ENCODE results near the gene ZNF234. TPM values are rescaled to one million over a fixed set of nuclear protein-coding genes. Genes with fewer than 3 reads are reported as not detected.
A peak's percentile ranks its signal among the peaks of the same experiment; 100 is the strongest.
"Not testable (repeated sequence)": the region's sequence is repeated elsewhere in the genome, so short reads cannot be mapped to it uniquely, and the experiment has no call there.

ZNF234 gene
- polyA plus RNA-seq (2013, experiment 1 of 2; ENCODE audit: insufficient read length): 6.9 TPM
- polyA plus RNA-seq (2013, experiment 2 of 2; ENCODE audit: insufficient read length): 7.1 TPM

GRCh38 chr19:44141191-44142058 is at the start of gene ZNF234:
TSS of gene ZNF234 (plus strand) at chr19:44141554. CDS start at chr19:44144633, 3,079 bp downstream.
- peak; percentile 88 for DNase-seq

GRCh38 chr19:44092108-44092507 is 49.2 kb upstream of the ZNF234 start:
- DNase-seq: no peak

- peak; percentile 94 for DNase-seq
These were observed 47.2 kb upstream of the ZNF234 start, which contains the start of gene ZNF224 for GRCh38 chr19:44093931-44094765. TSS of gene ZNF224 (plus strand) at chr19:44094361. CDS start at chr19:44097874, 3,513 bp downstream.

- no peak for DNase-seq
These were observed 33.6 kb upstream of the ZNF234 start for GRCh38 chr19:44107751-44108150.

GRCh38 chr19:44109458-44109857 is 31.9 kb upstream of the ZNF234 start:
- DNase-seq: no peak

DNA sequence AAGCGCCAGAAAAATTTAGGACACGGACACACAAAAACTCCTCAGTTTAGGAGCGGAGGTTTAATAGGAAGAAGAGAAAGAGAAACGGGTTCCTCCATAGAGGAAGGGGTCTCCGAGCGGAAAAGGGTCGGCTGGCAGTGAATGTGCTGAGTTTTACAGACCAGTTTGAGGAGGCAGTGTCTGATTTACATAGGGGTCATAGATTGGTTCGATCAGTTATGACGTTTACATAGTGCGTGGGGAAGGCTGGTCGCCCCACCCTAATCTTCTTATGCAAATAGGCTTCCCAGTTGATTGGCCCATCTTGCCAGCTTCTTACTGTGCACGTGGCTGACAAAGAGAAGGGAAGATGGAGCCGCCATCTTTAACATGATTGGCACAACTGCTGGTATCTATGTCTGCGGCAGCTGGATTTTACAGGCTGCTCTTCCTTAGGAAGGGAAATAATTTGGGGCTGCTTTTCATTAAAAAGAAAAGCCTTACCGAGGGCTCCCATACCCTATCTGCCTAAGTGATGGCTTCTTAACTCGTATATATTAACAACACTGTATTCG is 29.4 kb upstream of the ZNF234 start:
- peak; percentile 86 for DNase-seq

DNA sequence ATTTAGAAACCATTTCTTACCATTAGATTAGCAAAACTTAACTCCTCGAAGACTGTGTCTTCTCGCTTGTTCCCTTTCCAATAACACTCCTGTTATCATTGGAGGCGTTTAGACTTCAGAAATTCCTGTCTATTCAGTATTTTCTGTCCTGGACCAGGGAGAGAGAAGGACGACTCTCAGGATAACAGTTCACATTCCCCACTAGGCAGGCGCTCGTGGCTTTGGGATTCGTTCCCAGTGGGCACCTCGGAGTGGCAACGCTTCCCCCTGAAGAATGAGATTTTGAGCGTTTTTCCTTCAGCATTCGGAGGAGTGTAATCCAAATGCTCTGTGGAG is 28.6 kb upstream of the ZNF234 start:
- no peak for DNase-seq

DNA sequence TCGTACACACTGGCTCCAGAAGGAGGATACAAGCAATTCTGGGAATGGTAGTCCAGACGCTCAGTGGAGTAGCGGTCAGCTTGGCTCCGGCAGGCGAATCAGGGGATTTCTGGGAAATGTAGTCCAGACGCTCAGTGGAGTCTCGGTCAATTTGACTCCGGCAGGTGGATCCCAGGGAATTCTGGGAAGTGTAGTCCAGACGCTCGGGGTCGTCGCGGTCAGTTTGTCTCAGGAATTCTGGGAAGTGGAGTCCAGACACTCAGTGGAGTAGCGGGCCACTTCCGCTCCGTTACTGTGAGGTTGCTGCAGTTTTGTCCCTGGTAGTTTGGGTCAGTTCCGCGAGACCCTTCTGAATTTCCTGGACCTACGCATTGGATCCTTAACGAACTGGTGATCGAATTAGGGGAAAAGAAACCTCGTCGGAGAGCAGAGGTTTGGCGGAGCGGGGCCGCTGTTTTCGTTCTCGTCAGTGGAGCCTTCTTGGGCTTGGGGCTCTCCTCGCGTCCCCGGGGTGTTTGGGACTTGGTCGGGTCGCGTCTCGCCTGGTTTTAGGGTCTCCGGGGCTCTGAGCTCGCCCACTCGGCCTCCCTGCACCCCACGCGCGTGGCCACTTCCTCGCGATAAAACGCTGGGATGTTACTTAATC is 28.1 kb upstream of the ZNF234 start, which contains the start of gene ZNF225:
Gene ZNF225 (plus strand): TSS at position 262 of the 646 bp plus-strand sequence. CDS start 2,429 bp downstream, outside the sequence.
- peak; percentile 99 for DNase-seq

GRCh38 chr19:44113784-44114390 is 27.5 kb upstream of the ZNF234 start:
- no peak for DNase-seq

DNA sequence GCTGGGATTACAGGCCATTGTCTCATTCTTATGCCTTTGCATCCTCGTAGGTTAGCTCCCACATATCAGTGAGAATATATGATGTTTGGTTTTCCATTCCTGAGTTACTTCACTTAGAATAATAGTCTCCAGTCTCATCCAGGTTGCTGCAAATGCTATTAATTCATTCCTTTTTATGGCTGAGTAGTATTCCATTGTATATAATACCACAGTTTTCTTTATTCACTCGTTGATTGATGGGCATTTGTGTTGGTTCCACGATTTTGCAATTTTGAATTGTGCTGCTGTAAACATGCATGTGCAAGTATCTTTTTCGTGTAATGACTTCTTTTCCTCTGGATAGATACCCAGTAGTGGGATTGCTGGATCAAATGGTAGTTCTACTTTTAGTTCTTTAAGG is 20.2 kb upstream of the ZNF234 start:
- not testable (repeated sequence) for DNase-seq

DNA sequence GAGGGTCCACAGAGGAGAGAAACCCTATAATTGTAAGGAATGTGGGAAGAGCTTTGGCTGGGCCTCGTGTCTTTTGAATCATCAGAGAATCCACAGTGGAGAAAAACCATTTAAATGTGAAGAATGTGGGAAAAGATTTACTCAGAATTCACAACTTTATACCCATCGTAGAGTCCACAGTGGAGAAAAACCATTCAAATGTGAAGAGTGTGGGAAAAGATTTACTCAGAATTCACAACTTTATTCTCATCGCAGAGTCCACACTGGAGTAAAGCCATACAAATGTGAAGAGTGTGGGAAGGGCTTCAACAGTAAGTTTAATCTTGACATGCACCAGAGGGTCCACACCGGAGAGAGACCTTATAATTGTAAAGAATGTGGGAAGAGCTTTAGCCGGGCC is 9.4 kb upstream of the ZNF234 start:
- DNase-seq: no peak

GRCh38 chr19:44142059-44142433 is 692 bp downstream of the ZNF234 start:
- DNase-seq: peak; percentile 8

- no peak for DNase-seq
These were observed 8.4 kb downstream of the ZNF234 start for GRCh38 chr19:44149776-44150175.

GRCh38 chr19:44151491-44151890 is 10.1 kb downstream of the ZNF234 start:
- no peak for DNase-seq

DNA sequence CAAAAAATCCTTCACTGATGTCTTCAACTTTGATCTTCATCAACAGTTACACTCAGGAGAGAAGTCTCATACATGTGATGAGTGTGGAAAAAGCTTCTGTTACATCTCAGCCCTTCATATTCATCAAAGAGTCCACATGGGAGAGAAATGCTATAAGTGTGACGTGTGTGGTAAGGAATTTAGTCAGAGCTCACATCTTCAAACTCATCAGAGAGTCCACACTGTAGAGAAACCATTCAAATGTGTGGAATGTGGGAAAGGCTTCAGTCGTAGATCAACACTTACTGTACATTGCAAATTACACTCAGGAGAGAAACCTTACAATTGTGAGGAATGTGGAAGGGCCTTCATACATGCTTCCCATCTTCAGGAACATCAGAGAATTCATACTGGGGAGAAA is 15.1 kb downstream of the ZNF234 start:
- no peak for DNase-seq

DNA sequence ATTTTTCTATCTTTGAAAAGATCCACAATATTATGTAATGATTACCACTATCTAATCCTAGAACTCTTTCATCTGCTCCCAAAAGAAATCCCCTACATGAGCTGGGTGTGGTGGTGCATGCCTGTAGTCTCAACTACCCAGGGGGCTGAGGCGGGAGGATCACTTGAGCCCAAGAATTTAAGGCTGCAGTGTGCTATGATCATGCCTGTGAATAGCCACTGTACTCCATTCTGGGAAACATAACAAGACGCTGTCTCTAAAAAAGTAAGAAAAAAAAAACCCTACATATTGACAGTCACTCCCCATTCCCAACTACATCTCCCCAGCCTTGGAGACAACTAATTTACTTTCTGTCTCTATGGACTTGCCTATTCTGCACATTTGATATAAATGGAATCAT is 22.4 kb downstream of the ZNF234 start:
- DNase-seq: no peak

DNA sequence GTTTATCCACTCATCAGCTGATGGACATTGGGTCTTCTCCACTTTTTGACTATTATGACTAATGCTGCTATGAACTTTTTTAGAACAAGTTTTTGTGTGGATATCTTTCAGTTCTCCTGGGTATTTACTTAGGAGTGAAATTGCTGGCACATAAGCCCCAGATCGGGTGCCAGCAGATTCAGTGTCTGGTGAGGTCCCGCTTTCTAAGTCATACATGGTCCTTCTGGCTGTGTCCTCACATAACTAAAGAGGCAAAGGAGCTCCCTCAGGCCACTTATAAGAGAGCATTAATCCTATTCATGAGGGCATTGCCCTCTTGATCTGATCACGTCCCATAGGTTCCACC is 22.9 kb downstream of the ZNF234 start:
- DNase-seq: no peak

DNA sequence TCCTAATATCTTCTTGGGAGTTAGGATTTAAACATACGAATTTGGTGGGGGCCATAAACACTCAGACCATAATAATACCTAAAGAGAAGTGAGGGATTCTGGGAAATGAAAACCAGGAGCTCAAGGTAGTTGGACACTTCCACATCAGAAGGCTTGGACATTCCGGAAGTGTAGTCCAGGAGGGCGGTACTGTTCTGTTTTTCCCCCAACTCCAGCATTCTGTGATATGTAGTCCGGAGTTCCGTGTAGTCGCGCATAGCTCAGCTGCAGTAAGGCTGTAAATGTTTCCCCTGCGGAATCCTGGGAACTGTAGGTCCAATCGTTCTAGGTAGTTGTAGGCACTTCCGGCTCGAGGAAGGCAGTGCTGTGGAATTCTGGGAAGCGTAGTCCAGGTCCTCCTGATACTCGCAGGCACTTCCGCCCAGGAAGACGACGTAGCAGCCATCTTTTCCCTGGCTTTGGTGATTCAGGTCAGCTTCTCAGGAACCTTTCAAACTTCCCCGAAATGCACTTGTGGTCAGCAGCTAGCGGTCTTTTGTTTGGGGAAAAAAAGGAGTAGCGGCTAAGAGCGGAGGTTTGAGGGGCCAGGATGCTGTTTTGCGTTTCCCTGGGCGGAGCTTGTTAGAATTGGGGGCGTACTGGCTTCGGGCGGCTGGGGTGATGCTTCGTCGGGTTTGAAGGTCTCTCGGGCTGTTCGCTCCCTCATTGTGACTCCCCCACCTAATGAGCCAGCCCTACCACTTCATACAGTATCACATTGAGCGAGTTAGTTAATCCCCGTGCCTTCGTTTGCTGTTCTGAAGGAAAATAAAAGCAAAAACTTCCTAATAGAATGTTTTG is 23.5 kb downstream of the ZNF234 start, which contains the start of gene ZNF226:
Gene ZNF226 (plus strand): TSS at position 428 of the 840 bp plus-strand sequence. CDS start 4,981 bp downstream, outside the sequence.
- DNase-seq: peak; percentile 99

DNA sequence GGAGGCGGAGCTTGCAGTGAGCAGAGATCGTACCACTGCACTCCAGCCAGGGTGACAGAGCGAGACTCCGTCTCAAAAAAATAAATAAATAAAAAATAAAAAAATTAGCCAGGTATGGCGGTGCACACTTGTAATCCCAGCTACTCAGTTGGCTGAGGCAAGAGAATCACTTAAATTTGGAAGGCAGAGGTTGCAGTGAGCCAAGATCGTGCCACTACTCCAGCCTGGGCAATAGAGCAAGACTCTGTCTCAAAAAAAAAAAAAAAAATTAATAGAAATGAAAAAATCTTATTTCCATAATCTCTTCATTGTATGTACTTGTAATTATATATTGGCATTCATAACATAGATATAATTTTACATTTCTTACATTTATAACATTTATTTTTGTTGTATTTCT is 29.3 kb downstream of the ZNF234 start:
- DNase-seq: not testable (repeated sequence)

- no peak for DNase-seq
These were observed 35.2 kb downstream of the ZNF234 start for GRCh38 chr19:44176590-44176989.

GRCh38 chr19:44180968-44181367 is 39.6 kb downstream of the ZNF234 start:
- no peak for DNase-seq

Data from fibroblast of skin of scalp (primary cell).